Stomach (tissue), 9 donors: ENCODE results near the gene PLCH1. TPM values are rescaled to one million over a fixed set of nuclear protein-coding genes. Genes with fewer than 3 reads are reported as not detected.

ENCODE experiments used
- DNase-seq, 2 donors: peaks; one replicate each; pipeline versions ENCODE4 v3.0.0 to v3.0.0-alpha.2; 2013 to 2019
- H3K27ac ChIP-seq, 5 donors: fragments of 200-600 bp in 4 of 5; sonication (generic) in 4 of 5; one replicate each; pipeline ENCODE4 v1.5.1; 2013 to 2019; ENCODE audit warnings: mild to moderate bottlenecking in 1 of 5, moderate library complexity in 1 of 5
- H3K27me3 ChIP-seq, 3 donors: fragments of 200-600 bp; sonication (generic); one replicate each; pipeline ENCODE4 v1.5.1; 2017 to 2019; ENCODE audit warnings: mixed run types in 1 of 3
- H3K36me3 ChIP-seq, 4 donors: fragments of 200-600 bp; sonication (generic); 1 replicate in 3 of 4; 2 replicates in 1 of 4; pipeline ENCODE4 v1.5.1; 2016 to 2019
- H3K4me1 ChIP-seq, 4 donors: fragments of 200-600 bp; sonication (generic); one replicate each; pipeline ENCODE4 v1.5.1; 2016 to 2019
- H3K4me3 ChIP-seq, 4 donors: fragments of 200-600 bp; sonication (generic) in 3 of 4; one replicate each; pipeline ENCODE4 v1.5.1; 2016 to 2019; ENCODE audit warnings: mild to moderate bottlenecking in 1 of 4
- H3K9me3 ChIP-seq, 4 donors: fragments of 200-600 bp; sonication (generic); one replicate each; pipeline ENCODE4 v1.5.1; 2016 to 2019
- EP300 ChIP-seq: sonication (generic); formaldehyde crosslinking; IDR thresholded peaks from one replicate; pipeline ENCODE4 v1.6.1; 2017; ENCODE audit warnings: antibody characterized with exemption
- POLR2A ChIP-seq, 4 donors: fragments of 450-650 bp; IDR thresholded peaks; one replicate each; pipeline ENCODE4 v1.6.1; 2016; ENCODE audit warnings: antibody characterized with exemption in 4 of 4, control low read depth in 2 of 4, mild to moderate bottlenecking in 1 of 4, moderate library complexity in 1 of 4
- POLR2AphosphoS5 ChIP-seq, 3 donors: sonication (generic); formaldehyde crosslinking; IDR thresholded peaks; one replicate each; pipeline ENCODE4 v1.6.1; 2016; ENCODE audit warnings: antibody characterized with exemption in 3 of 3
- WGBS, 5 donors: extraction: QIAGEN DNeasy Blood & Tissue Kit in 3 of 5; methylation state at CpG; one replicate each; pipeline versions ENCODE4 v1.1.5 to v1.1.7; 2013 to 2018; 5-methylcytosine and 5-hydroxymethylcytosine counted together
- intact Hi-C: fragments of 100-400 bp; cut with DNase I; formaldehyde crosslinking; loops from one replicate; pipeline ENCODE4 v1.15.1; 2023; ENCODE audit warnings: low total_unique reads
- polyA plus RNA-seq, 3 donors: library from polyadenylated mRNA; stranded (reverse); fragments of 200-250 nt; gene quantifications; one replicate each; pipeline ENCODE4 v1.2.3, GENCODE V29; 2013
- total RNA-seq, 5 donors: library from RNA; depleted of rRNA; stranded (reverse); fragments of >200 nt; gene quantifications; one replicate each; pipeline versions ENCODE4 v1.1.0 to v1.2.3, GENCODE V29; 2014 to 2016
- TF ChIP-seq, protein P1 (sequence below), 7 experiments: fragments of 450-650 bp in 4 of 7; fragments of 200-600 bp in 3 of 7; sonication (generic) in 3 of 7; IDR thresholded peaks; one replicate each; pipeline ENCODE4 v1.5.1; 2016 to 2019; ENCODE audit warnings: antibody characterized with exemption in 7 of 7, control low read depth in 2 of 7, mild to moderate bottlenecking in 1 of 7
- donor health status: healthy with polysubstance abuse.
- donor health status: Bipolar disorder and iron deficiency.
- donor health status: healthy.

Gene PLCH1
- total and polyA plus RNA-seq, 8 donors, result 0.75 to 18.8 (median 3.3) TPM

DNA sequence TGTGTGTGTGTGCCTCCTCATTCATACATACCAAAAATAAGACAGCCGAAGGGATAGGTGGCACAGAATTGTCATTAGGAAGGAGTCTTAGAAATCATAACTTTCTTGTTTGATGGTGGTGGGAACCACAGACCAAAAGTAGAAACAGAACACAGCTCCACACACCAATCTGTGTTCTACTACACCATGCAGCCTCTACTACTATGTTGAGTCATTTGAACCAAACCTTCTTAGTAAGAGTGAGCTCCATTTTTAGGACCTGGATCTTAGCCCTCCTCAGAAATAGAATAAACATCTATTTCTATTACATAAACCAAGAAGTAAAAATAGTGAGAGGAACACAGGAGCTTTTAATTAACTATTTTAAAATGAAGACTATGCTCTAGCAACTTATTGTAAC is 27.9 kb upstream of the PLCH1 start:
- Histone ChIP-seq H3K36me3 (peaks cover 9 to 34% (median 15%) of the 10 kb centered on the region in 4 donors), H3K4me1 (no peaks in the 10 kb centered on the region), H3K27me3 (no peaks in the 10 kb centered on the region), H3K9me3 (peaks cover 0 to 8% (median 0%) of the 10 kb centered on the region in 4 donors), H3K27ac (no peak overlapping the region), H3K4me3 (no peak overlapping the region)
- no peak for TF ChIP-seq POLR2A (IDR thresholded peaks at IDR 0.05)
- TF ChIP-seq, protein P1, sequence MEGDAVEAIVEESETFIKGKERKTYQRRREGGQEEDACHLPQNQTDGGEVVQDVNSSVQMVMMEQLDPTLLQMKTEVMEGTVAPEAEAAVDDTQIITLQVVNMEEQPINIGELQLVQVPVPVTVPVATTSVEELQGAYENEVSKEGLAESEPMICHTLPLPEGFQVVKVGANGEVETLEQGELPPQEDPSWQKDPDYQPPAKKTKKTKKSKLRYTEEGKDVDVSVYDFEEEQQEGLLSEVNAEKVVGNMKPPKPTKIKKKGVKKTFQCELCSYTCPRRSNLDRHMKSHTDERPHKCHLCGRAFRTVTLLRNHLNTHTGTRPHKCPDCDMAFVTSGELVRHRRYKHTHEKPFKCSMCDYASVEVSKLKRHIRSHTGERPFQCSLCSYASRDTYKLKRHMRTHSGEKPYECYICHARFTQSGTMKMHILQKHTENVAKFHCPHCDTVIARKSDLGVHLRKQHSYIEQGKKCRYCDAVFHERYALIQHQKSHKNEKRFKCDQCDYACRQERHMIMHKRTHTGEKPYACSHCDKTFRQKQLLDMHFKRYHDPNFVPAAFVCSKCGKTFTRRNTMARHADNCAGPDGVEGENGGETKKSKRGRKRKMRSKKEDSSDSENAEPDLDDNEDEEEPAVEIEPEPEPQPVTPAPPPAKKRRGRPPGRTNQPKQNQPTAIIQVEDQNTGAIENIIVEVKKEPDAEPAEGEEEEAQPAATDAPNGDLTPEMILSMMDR (IDR thresholded peaks at IDR 0.05), result no peak
- TF ChIP-seq EP300, result no peak
- no peak for TF ChIP-seq POLR2AphosphoS5 (IDR thresholded peaks at IDR 0.05)
- DNase-seq, result no peak
- WGBS, 5 donors, result 100% methylated on average over 1 of the region's 1 CpG
- intact Hi-C loops, result no loop called here

DNA sequence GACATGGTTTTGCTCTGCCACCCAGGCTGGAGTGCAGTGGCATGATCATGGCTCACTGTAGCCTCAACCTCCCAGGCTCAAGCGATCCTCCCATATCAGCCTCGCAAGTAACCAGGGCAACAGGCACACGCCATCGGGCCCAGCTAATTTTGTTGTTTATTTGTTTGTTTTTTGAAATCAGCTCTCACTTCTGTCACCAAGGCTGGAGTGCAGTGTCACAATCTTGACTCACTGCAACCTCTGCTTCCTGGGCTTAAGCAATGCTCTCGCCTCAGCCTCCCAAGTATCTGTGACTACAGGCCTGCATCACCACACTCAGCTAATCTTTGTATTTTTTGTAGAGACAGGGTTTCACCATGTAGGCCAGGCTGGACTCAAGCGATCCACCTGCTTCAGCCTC is 26.3 kb upstream of the PLCH1 start:
- H3K27me3 ChIP-seq, result no peaks in the 10 kb centered on the region
- no peak overlapping the region for H3K4me3 ChIP-seq
- H3K27ac ChIP-seq, result no peak overlapping the region
- H3K4me1 ChIP-seq, result no peaks in the 10 kb centered on the region
- TF ChIP-seq EP300 (no peak), POLR2A (IDR thresholded peaks at IDR 0.05) (no peak), POLR2AphosphoS5 (IDR thresholded peaks at IDR 0.05) (no peak)
- TF ChIP-seq, protein P1 (IDR thresholded peaks at IDR 0.05), result no peak
- no peak for DNase-seq
- peaks cover 0 to 8% (median 0%) of the 10 kb centered on the region in 4 donors for H3K9me3 ChIP-seq
- WGBS, 5 donors, result 91 to 99% (median 99%) methylated on average over 6 of the region's 6 CpGs
- intact Hi-C loops, result no loop called here
- peaks cover 9 to 48% (median 26%) of the 10 kb centered on the region in 4 donors for H3K36me3 ChIP-seq

DNA sequence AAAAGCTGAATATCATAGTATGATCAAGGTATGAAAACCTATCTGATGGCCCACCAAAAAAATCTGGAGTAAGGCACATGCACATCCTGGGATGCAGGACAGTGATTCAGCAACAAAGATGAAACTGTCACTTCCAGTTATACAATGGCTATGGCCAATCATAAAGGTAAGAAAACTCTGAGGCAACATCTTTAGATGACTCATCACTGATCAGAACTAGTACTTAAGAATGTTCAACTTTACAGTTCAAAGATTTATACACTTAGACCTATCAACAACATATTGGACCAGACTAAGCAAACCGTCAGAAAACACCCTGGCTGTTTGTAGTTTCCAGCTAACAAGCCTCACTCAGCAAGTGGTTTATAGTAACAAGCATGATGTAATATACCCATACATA is 21.3 kb upstream of the PLCH1 start:
- Histone ChIP-seq H3K36me3 (peaks cover 5 to 48% (median 28%) of the 10 kb centered on the region in 4 donors), H3K4me1 (no peaks in the 10 kb centered on the region), H3K4me3 (no peak overlapping the region), H3K27me3 (no peaks in the 10 kb centered on the region), H3K9me3 (peaks cover 0 to 8% (median 0%) of the 10 kb centered on the region in 4 donors), H3K27ac (no peak overlapping the region)
- WGBS, 5 donors, result 76 to 88% (median 81%) methylated on average over 1 of the region's 1 CpG
- no peak for DNase-seq
- no peak for TF ChIP-seq POLR2AphosphoS5 (IDR thresholded peaks at IDR 0.05)
- TF ChIP-seq POLR2A (IDR thresholded peaks at IDR 0.05), result no peak
- intact Hi-C loops, result no loop called here

DNA sequence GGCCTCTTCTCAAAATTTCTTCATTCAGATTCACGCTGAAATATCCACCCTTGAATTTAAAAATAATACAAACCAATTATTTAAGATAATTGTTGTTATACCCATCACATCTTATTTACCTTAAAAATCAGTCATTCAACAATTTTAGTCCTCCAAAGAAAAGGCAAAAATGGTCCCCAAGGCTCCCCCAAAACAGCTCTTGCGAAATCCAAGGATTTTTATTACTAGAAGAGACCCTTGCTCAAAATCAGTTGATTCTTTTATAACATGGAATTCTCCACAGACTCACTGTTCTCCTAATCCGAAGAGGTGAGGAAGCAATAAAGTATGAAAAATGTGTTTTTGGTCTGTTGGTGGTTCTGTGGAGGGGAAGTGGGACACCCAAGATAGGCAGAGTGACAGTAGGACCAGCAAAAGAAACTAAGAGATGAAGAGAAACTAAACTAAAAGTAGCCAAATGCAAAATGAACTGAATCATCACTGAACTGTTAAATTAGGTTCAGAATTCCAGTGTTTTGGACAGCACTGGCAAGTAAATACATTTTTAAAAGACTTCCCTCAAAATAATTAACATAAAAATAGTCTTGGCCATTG is 19.1 kb upstream of the PLCH1 start:
- no peak overlapping the region for H3K4me3 ChIP-seq
- TF ChIP-seq POLR2A (IDR thresholded peaks at IDR 0.05), result no peak
- no peaks in the 10 kb centered on the region for H3K4me1 ChIP-seq
- no peak overlapping the region for H3K27ac ChIP-seq
- peaks cover 0 to 35% (median 22%) of the 10 kb centered on the region in 4 donors for H3K36me3 ChIP-seq
- H3K9me3 ChIP-seq, result no peaks in the 10 kb centered on the region
- no peak for DNase-seq
- intact Hi-C loops, result no loop called here
- H3K27me3 ChIP-seq, result no peaks in the 10 kb centered on the region
- WGBS, 5 donors, result 86 to 94% (median 90%) methylated on average over 3 of the region's 3 CpGs

DNA sequence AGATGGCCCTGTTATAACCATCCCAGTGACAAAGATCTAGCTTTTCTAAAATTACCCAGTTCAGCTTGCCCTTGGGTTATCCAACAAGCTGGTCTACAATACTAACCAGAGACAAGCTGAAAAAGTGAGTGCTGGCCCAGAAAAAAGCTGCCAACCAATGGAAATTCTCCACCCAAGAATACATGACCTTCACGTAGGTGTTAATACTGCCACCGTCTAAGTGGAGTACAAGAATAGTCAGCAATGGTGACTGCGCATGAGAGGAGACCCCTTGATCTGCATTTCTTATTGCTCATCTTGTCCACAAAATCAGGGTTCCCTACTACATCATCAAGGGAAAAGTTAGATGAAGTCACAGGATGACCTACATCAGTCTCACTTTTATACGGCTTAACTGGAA is 15.8 kb upstream of the PLCH1 start:
- TF ChIP-seq POLR2AphosphoS5 (IDR thresholded peaks at IDR 0.05) (no peak), POLR2A (IDR thresholded peaks at IDR 0.05) (no peak), EP300 (no peak)
- TF ChIP-seq, protein P1 (IDR thresholded peaks at IDR 0.05), result no peak
- Histone ChIP-seq H3K4me1 (no peaks in the 10 kb centered on the region), H3K27ac (no peak overlapping the region), H3K36me3 (peaks cover 0 to 28% (median 10%) of the 10 kb centered on the region in 4 donors), H3K9me3 (no peaks in the 10 kb centered on the region), H3K27me3 (no peaks in the 10 kb centered on the region), H3K4me3 (no peak overlapping the region)
- intact Hi-C loops, result no loop called here
- no peak for DNase-seq
- WGBS, 5 donors, result 94 to 96% (median 95%) methylated on average over 4 of the region's 4 CpGs
